OCI-LY3 (cell line): Measurements from ENCODE around the gene TCERG1L.

ENCODE experiments used
- EZH2phosphoT487 ChIP-seq: fragments of 200-600 bp; shearing (Covaris generic); IDR thresholded peaks from 2 replicates; pipeline ENCODE4 v1.6.1; 2018; ENCODE audit warnings: antibody characterized with exemption, mixed run types, low read depth
- TF ChIP-seq, protein P1 (sequence below): fragments of 200-600, 300-600 bp; sonication (generic); IDR thresholded peaks from 2 replicates; pipeline ENCODE4 v1.5.1; 2014; ENCODE audit warnings: antibody characterized with exemption, low read length, low read depth

DNA sequence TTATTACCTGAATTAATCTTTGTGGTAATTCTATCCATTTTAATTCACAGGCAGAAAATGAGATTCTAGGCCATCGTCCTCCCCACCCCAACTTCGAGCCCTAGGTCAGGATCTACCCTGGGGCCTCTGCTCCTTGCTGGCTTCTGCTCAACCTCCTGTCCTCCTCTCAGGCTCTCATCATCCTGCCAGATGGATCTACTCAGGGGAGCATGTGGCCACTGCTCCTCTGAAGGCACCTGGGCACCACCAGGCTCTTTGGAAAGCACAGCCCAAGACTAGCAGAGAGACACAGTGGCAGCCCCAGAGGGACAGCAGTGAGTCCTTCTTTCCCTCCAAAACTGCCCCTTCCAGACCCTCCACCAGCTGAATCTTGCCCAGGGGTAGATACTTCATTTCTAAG is 248.2 kb downstream of the TCERG1L start:
- TF ChIP-seq, protein P1, sequence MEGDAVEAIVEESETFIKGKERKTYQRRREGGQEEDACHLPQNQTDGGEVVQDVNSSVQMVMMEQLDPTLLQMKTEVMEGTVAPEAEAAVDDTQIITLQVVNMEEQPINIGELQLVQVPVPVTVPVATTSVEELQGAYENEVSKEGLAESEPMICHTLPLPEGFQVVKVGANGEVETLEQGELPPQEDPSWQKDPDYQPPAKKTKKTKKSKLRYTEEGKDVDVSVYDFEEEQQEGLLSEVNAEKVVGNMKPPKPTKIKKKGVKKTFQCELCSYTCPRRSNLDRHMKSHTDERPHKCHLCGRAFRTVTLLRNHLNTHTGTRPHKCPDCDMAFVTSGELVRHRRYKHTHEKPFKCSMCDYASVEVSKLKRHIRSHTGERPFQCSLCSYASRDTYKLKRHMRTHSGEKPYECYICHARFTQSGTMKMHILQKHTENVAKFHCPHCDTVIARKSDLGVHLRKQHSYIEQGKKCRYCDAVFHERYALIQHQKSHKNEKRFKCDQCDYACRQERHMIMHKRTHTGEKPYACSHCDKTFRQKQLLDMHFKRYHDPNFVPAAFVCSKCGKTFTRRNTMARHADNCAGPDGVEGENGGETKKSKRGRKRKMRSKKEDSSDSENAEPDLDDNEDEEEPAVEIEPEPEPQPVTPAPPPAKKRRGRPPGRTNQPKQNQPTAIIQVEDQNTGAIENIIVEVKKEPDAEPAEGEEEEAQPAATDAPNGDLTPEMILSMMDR, result no peak
- no peak for TF ChIP-seq EZH2phosphoT487
